SIG-M5 treated with dmso at 0.1 percent for 504 hours (cell line): ENCODE measurements around the gene AKR7A2.
A peak's percentile ranks its signal among the peaks of the same experiment; 100 is the strongest.

Experiments
- DNase-seq: peaks from one replicate; lab custom pipeline; 2025; ENCODE audit not compliant: unreplicated experiment; lab: John Stamatoyannopoulos, UW

Gene AKR7A2

DNA sequence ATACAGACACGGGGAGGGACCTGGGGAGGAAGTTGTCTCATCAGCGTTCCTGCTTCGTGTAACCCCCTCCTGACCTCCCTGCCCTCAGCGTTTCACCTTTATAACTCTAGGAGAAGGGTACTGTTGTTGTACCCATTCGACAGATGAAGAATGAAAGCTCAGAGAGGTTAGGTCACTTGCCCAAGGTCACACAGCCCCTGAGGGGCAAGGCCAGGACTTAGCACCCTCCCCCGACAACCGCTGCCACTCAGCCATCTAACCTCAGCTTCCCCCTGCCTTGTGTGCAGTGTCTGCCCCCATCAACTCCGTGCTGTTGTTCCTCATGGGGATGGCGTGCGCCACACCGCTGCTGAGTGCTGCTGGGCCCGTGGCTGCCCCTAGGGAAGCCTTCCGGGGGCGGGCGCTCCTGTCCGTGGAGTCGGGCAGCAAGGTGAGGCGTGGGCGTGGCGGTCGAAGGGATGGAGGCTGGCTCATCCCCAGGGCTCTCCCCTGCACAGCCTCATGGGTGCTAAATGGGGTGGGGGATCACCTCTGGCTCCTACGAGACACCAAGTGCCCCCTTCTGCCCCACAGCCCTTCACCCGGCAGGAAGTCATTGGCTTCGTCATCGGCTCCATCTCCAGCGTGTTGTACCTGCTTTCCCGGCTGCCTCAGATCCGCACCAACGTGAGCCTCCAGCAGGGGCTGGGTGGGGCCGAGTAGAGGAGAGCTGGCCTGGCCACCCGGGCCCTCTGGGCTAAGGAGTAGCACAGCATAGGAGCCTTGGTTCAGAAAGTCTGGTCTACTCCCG is 14.2 kb upstream of the AKR7A2 start:
- DNase-seq, result no peak

DNA sequence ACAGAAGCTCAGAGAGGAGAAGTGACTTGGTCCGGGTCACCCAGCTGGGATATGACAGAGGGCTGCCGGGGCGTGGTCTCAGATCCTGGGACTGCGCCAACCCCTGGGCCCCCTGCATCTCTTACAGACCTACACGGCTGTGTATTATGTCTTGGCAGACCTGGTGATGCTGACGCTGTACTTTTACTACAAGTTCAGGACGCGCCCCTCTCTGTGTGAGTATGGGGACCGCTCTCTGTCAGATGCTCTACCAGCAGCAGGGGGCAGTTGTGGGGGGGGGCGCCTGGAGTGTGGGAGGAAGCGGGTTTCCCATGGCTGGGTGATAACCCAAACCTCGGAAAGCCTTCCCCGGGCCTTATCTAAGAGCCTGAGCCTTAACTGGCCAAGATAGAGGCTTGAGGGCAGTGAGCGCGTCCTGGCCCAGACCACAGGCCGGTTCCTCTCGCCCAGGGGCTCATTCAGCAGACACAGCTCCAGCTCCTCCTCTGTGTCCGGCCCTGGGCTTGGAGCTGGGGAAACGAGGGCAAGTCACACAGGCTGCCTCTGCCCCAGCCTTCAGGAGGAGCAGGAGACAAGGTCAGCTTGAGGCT is 13.5 kb upstream of the AKR7A2 start:
- no peak for DNase-seq

GRCh38 chr1:19324665-19324990 is 12.7 kb upstream of the AKR7A2 start:
- DNase-seq, result no peak

- DNase-seq, result no peak
Measured at GRCh38 chr1:19323987-19324664, 12.2 kb upstream of the AKR7A2 start.

DNA sequence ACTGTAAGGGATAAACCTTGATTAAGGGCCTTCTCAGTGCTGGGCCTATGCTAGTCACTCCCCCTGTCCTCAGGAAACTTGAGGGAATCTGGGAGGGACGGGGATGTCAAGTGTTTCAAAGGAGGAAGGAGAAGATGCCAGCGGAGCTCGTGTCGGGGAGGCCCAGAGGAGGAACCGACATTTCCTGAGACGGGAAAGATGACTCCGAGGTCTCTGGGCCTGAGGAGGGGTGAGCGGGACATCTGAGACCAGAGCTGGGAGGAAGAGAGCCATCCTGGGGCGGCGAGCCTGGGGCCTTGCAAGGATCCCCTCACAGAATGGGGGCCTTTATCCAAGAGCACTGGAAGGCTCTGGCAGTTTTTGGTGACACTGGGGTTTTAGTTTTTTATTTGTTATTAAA is 10.5 kb upstream of the AKR7A2 start:
- DNase-seq, result no peak

DNA sequence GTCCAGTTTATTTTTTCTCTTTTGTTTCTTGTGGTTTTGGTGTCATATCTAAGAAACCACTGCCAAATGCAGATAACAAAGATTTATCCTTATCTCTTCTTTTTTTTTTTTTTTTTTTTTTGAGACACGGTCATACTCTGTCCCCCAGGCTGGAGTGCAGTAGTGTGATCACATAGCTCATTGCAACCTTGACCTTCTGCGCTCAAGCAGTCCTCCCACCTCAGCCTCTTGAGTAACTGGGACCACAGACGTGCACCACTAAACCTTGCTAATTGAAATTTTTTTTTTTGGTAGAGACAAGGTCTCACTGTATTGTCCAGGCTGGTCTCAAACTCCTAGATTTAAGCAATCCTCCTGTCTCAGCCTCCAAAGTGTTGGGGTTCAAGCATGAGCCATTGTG is 9.1 kb upstream of the AKR7A2 start:
- no peak for DNase-seq

GRCh38 chr1:19319196-19319595 is 7.3 kb upstream of the AKR7A2 start:
- DNase-seq, result peak; percentile 90

GRCh38 chr1:19317126-19317910 is 5.4 kb upstream of the AKR7A2 start:
- DNase-seq, result no peak

- peak; percentile 87 for DNase-seq
Measured at GRCh38 chr1:19315378-19316198, 3.6 kb upstream of the AKR7A2 start.

DNA sequence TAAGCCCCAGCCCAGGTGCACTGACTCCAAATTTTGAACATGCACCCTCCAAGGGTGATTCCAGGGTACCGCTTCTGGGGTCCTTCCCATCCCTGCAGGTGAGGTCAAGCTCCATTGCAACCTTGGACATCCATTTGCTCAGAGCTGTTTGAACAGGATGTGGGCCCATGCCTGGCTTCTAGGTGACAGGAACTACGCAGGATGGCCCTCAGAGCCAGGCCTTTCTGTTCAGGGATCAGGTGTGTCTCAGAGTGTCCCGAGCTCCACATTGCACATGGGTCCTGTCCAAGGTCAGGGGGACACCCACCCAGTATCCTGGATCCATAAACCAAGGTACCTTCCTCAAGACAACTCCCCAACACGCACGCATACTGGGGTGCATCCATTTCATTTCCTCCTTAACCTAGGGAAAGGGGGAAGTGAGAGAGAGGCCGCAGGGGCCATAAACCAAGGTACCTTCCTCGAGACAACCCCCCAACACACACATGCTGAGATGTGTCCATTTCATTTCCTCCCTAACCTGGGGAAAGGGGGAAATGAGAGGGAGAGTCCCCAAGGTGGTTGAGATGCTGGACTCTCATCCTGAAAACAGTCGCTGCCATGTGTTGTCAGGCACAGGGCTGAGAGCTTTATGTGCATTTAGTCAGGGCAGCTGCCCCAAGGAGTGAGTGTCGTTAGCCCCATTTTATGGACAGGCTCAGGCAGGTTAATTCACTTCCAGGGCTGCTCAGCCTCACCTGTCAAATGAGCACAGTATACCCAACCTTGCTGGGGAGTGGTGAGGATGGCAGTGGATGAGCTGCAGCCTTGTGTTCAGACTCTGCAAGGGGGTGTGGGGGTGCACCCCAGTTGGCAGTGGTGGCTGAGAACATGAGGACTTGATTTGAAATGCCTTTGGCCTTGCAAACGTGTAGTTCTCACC is 2.3 kb upstream of the AKR7A2 start:
- DNase-seq, result peak; percentile 47

DNA sequence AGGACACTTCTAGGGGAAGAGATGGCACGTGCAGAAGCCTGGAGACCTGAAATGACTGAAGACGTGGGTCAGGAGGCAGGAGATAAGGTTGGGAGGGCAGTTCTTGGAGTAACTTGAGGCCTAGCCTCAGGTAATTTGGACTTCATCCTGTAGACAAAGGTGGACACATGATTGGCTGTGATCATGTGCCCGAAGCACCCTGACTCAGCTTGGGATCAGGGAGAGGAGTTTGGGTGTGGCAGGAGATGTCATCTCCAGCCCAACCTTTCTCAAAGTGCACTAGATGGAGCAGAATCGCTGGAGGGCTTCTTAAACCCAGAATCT is 1.7 kb upstream of the AKR7A2 start:
- DNase-seq, result no peak

GRCh38 chr1:19312782-19313635 is 1.1 kb upstream of the AKR7A2 start:
- peak; percentile 33 for DNase-seq

DNA sequence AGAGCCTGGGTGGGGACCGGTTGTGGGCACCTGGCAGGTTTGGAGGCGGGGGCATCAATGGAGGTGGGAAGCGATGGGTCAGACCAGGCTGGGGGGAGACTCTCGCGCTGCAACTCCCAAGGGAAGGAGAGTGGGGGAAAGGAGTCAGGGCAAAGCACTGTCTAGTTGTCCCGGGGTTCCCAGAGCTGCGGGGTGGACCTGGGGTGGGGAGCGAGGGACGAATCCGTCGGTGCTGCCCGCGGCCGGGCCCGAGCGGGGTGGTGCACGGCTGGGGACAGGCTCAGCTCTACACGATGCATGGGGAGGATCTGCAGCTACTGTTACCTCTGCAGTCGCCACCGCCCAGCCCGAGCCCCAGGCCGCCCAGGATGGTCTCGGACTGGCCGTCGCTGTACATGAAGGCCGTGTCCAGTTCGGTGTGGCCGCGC is 427 bp downstream of the AKR7A2 start:
- DNase-seq, result no peak

DNA sequence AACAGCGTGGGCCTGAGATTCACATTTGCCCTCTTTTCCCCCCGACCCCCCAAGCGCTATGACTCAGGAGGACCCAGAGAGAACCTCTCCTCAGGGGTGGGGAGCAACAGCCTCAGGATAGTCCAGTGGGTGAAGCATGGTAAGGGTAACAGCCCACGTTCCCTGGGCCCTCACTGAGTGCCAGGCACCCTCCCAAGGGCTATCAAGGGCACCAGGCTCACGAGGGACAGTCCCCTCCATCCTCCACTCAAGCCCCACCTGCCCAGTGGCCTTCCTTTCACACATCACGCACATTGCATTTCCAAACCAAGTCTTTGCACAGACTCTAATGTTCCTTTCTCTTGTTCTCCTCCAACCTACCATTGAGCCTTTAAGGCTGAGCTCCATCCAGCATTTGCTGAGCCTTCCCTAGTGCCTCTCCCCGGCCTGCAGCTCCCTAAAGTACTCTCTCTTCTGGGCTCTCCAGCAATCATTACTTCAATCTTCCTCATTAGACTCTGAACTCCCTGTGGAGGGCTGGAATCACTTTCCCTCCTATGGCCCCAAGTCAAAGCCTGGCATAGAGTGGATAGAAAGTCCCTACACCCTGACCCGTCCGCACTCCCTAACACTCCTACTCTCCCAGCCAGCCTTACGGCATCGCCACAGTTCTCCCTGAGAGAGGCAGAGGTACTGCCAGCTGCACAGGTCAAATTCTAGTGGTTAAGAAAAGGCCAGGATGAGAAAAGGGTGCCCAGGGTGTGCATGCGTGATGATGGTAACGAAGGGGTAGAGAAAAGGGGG is 1.0 kb downstream of the AKR7A2 start:
- no peak for DNase-seq

GRCh38 chr1:19310061-19310460 is 1.9 kb downstream of the AKR7A2 start:
- no peak for DNase-seq

- no peak for DNase-seq
Measured at GRCh38 chr1:19309123-19309813, 2.7 kb downstream of the AKR7A2 start.

GRCh38 chr1:19308509-19308907 is 3.4 kb downstream of the AKR7A2 start:
- DNase-seq, result no peak
